ENCODE results near the gene ANTXR2.

Gene ANTXR2

GRCh38 chr4:80069108-80069836 is 3.8 kb downstream of the ANTXR2 start:
- no peak for DNase-seq

- no peak for DNase-seq
These were observed 7.4 kb downstream of the ANTXR2 start for GRCh38 chr4:80065601-80066000.

- no peak for DNase-seq
These were observed 10.5 kb downstream of the ANTXR2 start for GRCh38 chr4:80062527-80062926.

- DNase-seq: no peak
These were observed 12.2 kb downstream of the ANTXR2 start for GRCh38 chr4:80060804-80061203.

- no peak for DNase-seq
These were observed 14.3 kb downstream of the ANTXR2 start for GRCh38 chr4:80058740-80059139.

GRCh38 chr4:80054375-80054774 is 18.7 kb downstream of the ANTXR2 start:
- no peak for DNase-seq

- DNase-seq: no peak
These were observed 19.7 kb downstream of the ANTXR2 start for GRCh38 chr4:80053140-80053910.

GRCh38 chr4:80049813-80050534 is 23.1 kb downstream of the ANTXR2 start:
- DNase-seq: no peak

GRCh38 chr4:80049402-80049801 is 23.6 kb downstream of the ANTXR2 start:
- DNase-seq: no peak

GRCh38 chr4:80045786-80046185 is 27.2 kb downstream of the ANTXR2 start:
- no peak for DNase-seq

- no peak for DNase-seq
These were observed 29.5 kb downstream of the ANTXR2 start for GRCh38 chr4:80043541-80043940.

GRCh38 chr4:80042821-80043220 is 30.2 kb downstream of the ANTXR2 start:
- DNase-seq: no peak

- no peak for DNase-seq
These were observed 35.2 kb downstream of the ANTXR2 start for GRCh38 chr4:80037864-80038263.

GRCh38 chr4:80036949-80037685 is 35.9 kb downstream of the ANTXR2 start:
- DNase-seq: no peak

GRCh38 chr4:80036306-80036705 is 36.7 kb downstream of the ANTXR2 start:
- no peak for DNase-seq

- no peak for DNase-seq
These were observed 37.7 kb downstream of the ANTXR2 start for GRCh38 chr4:80035336-80035735.

GRCh38 chr4:80033581-80033980 is 39.4 kb downstream of the ANTXR2 start:
- DNase-seq: no peak

GRCh38 chr4:80029364-80029763 is 43.7 kb downstream of the ANTXR2 start:
- DNase-seq: no peak

GRCh38 chr4:80027611-80028010 is 45.4 kb downstream of the ANTXR2 start:
- DNase-seq: no peak

GRCh38 chr4:80026100-80026499 is 46.9 kb downstream of the ANTXR2 start:
- DNase-seq: no peak

- DNase-seq: no peak
These were observed 48.7 kb downstream of the ANTXR2 start for GRCh38 chr4:80024335-80024734.

GRCh38 chr4:80022282-80022681 is 50.7 kb downstream of the ANTXR2 start:
- no peak for DNase-seq

Measured in hippocampal formation (tissue), 2 donors.